ENCODE measurements around the gene CTNNA3. TPM values are rescaled to one million over a fixed set of nuclear protein-coding genes. Genes with fewer than 3 reads are reported as not detected.

Gene CTNNA3
- total and polyA plus RNA-seq, 7 donors, result 0.85 to 66.2 (median 28.1) TPM

DNA sequence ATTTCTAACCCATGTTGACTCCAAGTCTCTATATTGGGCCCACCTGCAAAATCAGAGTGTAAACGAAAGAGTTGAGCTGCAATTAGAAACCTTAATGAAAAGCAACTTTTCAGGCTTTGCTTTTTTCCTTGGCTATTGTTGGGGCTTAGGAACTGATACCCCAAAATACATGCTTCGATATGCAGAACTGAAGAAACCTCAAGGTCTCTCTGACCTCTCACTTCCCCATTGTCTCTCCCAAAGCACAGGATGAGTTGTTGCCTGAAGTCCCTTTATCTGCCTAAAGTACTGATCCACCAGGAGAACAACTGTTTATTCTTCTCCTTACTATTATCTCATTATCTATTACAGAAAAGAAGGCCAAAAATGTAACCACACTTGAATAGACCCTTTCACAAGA is 1436.2 kb downstream of the CTNNA3 start:
- Histone ChIP-seq H3K36me3 (ENCODE audit: insufficient read depth in 1 of 2, low read depth in 1 of 2) (no peaks in the 10 kb centered on the region), H3K4me3 (no peak overlapping the region), H3K27ac (no peak overlapping the region), H3K9me3 (no peaks in the 10 kb centered on the region), H3K4me1 (no peaks in the 10 kb centered on the region), H3K27me3 (ENCODE audit: insufficient read depth in 3 of 3, low read length in 2 of 3) (no peaks in the 10 kb centered on the region)
- TF ChIP-seq, protein P1, sequence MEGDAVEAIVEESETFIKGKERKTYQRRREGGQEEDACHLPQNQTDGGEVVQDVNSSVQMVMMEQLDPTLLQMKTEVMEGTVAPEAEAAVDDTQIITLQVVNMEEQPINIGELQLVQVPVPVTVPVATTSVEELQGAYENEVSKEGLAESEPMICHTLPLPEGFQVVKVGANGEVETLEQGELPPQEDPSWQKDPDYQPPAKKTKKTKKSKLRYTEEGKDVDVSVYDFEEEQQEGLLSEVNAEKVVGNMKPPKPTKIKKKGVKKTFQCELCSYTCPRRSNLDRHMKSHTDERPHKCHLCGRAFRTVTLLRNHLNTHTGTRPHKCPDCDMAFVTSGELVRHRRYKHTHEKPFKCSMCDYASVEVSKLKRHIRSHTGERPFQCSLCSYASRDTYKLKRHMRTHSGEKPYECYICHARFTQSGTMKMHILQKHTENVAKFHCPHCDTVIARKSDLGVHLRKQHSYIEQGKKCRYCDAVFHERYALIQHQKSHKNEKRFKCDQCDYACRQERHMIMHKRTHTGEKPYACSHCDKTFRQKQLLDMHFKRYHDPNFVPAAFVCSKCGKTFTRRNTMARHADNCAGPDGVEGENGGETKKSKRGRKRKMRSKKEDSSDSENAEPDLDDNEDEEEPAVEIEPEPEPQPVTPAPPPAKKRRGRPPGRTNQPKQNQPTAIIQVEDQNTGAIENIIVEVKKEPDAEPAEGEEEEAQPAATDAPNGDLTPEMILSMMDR (IDR thresholded peaks at IDR 0.05), result no peak
- ATAC-seq (no peak), DNase-seq (no peak)
- WGBS, 3 donors, result 86 to 94% (median 90%) methylated on average over 2 of the region's 2 CpGs
- intact Hi-C loops (cut with DNase I), result no loop called here

GRCh38 chr10:66258693-66259092 is 1437.3 kb downstream of the CTNNA3 start:
- DNase-seq (no peak), ATAC-seq (no peak)
- no peak overlapping the region for H3K4me3 ChIP-seq
- no peaks in the 10 kb centered on the region for H3K36me3 ChIP-seq (ENCODE audit: insufficient read depth in 1 of 2, low read depth in 1 of 2)
- no peaks in the 10 kb centered on the region for H3K9me3 ChIP-seq
- no peaks in the 10 kb centered on the region for H3K4me1 ChIP-seq
- intact Hi-C loops (cut with DNase I), result no loop called here
- WGBS, 3 donors, result 93 to 94% (median 93%) methylated on average over 2 of the region's 2 CpGs
- H3K27ac ChIP-seq, result no peak overlapping the region
- no peaks in the 10 kb centered on the region for H3K27me3 ChIP-seq (ENCODE audit: insufficient read depth in 3 of 3, low read length in 2 of 3)
- TF ChIP-seq, protein P1 (IDR thresholded peaks at IDR 0.05), result no peak

DNA sequence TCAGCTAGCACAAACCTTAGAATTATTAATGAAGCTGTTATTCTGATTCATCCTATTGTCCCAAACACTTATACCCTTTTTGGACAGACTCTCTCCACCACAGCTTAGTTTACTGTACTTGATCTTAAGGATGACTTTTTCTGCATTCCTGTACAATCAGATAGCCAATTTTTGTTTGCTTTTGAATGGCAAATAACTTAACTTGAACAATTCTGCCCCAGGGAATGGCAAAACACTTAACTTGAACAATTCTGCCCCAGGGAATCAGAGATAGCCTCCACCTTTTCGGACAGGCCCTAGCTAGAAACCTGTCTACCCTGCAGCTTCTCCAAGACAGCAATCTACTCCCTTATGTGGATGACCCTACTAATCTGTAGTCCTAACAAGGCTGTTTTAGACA is 1438.2 kb downstream of the CTNNA3 start:
- Histone ChIP-seq H3K9me3 (no peaks in the 10 kb centered on the region), H3K4me1 (no peaks in the 10 kb centered on the region), H3K4me3 (no peak overlapping the region), H3K27ac (no peak overlapping the region), H3K27me3 (ENCODE audit: insufficient read depth in 3 of 3, low read length in 2 of 3) (no peaks in the 10 kb centered on the region), H3K36me3 (ENCODE audit: insufficient read depth in 1 of 2, low read depth in 1 of 2) (no peaks in the 10 kb centered on the region)
- DNase-seq, result no peak
- intact Hi-C loops (cut with DNase I), result no loop called here
- TF ChIP-seq, protein P1 (IDR thresholded peaks at IDR 0.05), result no peak
- ATAC-seq, result no peak
- 81 to 91% (median 87%) methylated on average over 1 of the region's 1 CpG for WGBS, 3 donors

- Histone ChIP-seq H3K27me3 (ENCODE audit: insufficient read depth in 3 of 3, low read length in 2 of 3) (no peaks in the 10 kb centered on the region), H3K27ac (no peak overlapping the region), H3K36me3 (ENCODE audit: insufficient read depth in 1 of 2, low read depth in 1 of 2) (no peaks in the 10 kb centered on the region), H3K9me3 (peaks cover 21% of the 10 kb centered on the region), H3K4me1 (no peaks in the 10 kb centered on the region), H3K4me3 (no peak overlapping the region)
- TF ChIP-seq, protein P1 (IDR thresholded peaks at IDR 0.05), result no peak
- DNase-seq (no peak), ATAC-seq (no peak)
- intact Hi-C loops (cut with DNase I), result no loop called here
Observed at GRCh38 chr10:66252986-66253385, 1443.0 kb downstream of the CTNNA3 start.

- no peaks in the 10 kb centered on the region for H3K27me3 ChIP-seq (ENCODE audit: insufficient read depth in 3 of 3, low read length in 2 of 3)
- TF ChIP-seq, protein P1 (IDR thresholded peaks at IDR 0.05), result no peak
- H3K36me3 ChIP-seq (ENCODE audit: insufficient read depth in 1 of 2, low read depth in 1 of 2), result no peaks in the 10 kb centered on the region
- no peak overlapping the region for H3K4me3 ChIP-seq
- DNase-seq (no peak), ATAC-seq (no peak)
- intact Hi-C loops (cut with DNase I), result no loop called here
- no peaks in the 10 kb centered on the region for H3K4me1 ChIP-seq
- no peak overlapping the region for H3K27ac ChIP-seq
- WGBS, 3 donors, result 96 to 100% (median 100%) methylated on average over 1 of the region's 1 CpG
- peaks cover 21% of the 10 kb centered on the region for H3K9me3 ChIP-seq
Observed at GRCh38 chr10:66246177-66246576, 1449.8 kb downstream of the CTNNA3 start.

Measured in psoas muscle (tissue), 8 donors.